Glomerular visceral epithelial cell (primary cell): Measurements from ENCODE around the gene HAP1.

Source experiments
- DNase-seq: peaks from one replicate; pipeline ENCODE4 v3.0.0-alpha.2; 2016; ENCODE audit errors: extremely low spot score

The HAP1 gene

GRCh38 chr17:41762841-41763240 lies 28.4 kb upstream of the HAP1 start:
- no peak for DNase-seq

DNA sequence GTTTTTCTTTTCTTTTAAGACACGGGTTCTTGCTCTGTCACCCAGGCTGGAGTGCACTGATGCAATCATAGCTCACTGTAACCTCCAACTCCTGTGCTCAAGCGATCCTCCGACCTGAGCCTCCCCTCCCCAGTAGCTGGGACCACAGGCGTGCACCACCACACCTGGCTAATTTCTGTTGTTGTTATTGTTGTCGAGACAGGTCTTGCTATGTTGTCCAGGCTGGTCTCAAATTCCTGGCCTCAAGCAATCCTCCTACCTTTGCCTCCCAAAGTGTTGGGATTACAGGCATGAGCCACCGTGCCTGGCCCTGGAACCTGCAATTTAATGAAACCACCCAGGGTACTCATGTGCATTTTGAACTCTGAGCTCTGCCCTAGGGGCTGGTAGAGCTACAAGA lies 27.9 kb upstream of the HAP1 start:
- DNase-seq: no peak

- DNase-seq: no peak
Measured at GRCh38 chr17:41760878-41761277, 26.4 kb upstream of the HAP1 start.

DNA sequence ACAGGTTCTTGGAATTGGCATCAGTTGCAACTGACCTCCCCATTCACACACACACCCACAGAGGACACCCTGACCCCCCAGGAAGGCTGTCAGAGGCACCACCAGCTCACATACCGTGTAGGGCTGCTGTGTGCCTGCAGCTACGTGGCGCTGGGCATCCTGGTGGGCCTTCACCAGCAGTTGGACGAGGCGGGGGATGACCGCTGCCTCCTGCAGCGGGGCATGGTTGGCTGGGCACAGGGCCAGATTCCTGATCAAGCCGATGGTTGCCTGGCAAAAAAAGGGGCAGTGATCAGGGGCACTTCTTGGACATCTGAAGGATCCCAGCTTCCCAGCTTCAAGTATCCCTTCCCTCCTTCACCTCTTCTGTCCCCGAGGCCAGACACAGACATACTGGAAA lies 24.2 kb upstream of the HAP1 start:
- no peak for DNase-seq

- no peak for DNase-seq
Measured at GRCh38 chr17:41754066-41754465, 19.6 kb upstream of the HAP1 start.

GRCh38 chr17:41751288-41751687 lies 16.8 kb upstream of the HAP1 start:
- no peak for DNase-seq

- DNase-seq: no peak
Measured at GRCh38 chr17:41750862-41751261, 16.4 kb upstream of the HAP1 start.

GRCh38 chr17:41748275-41748674 lies 13.8 kb upstream of the HAP1 start:
- no peak for DNase-seq

- no peak for DNase-seq
Measured at GRCh38 chr17:41741709-41742108, 7.3 kb upstream of the HAP1 start.

DNA sequence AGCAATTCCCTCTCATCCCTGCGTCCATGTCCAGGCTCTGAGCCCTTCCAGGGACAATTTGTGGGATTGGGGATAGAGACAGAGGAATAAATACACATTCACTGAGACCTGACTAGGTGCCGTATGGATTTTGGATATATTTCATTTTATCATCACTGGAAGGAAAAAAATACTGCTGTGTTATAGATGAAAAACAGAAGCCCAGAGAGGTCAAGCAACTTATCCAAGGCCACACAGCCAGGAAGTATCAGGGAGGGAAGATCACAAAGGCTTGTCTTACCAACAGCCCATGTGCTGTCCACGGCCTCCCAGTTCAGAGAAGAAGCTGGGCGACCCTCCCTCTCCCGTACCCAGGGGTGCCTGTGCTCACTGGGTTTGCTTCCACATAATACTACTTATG lies 6.1 kb upstream of the HAP1 start:
- no peak for DNase-seq

DNA sequence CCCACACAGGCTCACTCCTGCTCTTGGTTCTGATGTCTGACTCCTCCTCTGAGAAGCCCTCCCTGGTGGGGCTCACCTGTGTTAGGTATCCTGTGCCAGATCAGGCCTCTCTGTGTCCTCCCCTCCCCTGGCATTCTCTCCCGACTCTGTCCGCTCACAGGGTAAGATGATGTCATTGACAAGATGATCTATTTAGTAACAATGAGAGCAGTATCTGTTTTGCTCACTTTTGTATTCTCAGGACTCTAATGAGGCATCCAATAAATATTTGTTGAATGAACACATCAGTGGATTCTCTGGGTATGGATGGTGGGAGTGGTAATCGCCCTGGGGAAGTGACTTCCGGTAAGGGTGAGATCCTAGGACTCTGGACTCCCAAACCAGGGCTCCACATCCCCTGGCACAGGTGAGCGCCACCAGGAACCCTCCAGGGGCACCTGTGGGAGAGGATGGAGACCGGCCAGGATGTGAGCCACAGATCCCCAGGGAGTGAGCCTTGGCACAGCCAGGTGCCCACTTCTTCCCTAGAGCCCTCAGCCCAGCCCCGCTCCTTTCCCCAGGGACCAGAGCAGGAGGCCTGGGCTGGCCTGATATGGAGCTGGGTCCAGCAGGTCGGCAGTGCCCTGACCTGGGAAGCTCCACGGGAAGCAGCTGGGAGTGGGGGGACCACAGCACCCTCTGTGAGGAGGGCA lies 5.4 kb upstream of the HAP1 start:
- peak; percentile 42 for DNase-seq

GRCh38 chr17:41738801-41739112 lies 4.3 kb upstream of the HAP1 start:
- DNase-seq: no peak

DNA sequence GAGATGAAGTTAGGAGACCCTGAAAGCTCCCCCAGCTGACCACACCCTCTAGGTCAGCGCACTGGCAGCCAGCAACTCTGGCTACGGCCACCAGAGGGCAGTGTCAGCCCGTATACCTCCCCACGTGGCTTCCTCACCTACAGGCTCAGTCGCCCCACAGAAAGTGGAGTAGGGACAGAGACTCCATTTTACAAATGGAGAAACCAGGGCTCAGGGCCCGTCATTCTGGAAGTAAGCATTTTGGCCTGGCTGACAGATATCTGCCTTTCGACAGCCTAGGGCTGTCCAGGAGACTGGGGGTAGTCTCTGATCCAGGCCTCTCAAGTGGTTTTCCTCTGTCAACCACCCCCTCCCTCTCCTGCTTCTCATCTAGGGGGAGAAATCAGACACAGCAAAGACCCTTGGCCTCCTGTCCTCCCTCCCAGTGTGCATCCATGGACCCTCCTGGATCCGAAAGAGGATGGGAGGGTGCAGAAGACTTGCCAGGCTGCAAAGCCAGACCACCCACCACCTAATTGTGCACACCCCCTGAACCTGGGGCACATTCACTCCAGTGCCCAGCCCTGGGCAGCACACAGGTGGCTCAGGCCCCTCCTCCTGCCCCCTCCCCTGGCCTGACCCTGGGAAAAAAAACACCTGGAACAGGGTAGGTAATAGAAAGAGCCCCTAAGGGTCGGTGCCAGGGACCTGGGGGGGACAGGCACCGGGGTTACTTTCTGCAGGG lies 3.8 kb upstream of the HAP1 start:
- DNase-seq: peak; percentile 84

DNA sequence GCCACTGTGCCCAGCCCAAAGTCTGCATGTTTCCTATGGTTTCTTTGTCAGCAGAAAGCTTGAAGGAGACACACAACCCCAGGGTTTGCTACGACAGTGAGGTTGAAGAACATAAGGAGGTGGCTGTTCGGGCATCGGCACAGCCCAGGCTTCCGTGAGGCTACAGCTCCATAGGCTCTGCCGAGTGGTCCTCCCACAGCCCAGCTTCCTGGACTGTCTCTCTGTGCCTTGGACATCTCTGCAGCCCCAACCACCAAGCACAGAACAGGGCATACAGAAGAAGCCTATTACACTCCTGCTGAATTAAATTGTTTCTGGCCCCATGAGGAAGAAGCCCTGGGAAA lies 3.2 kb upstream of the HAP1 start:
- DNase-seq: no peak

DNA sequence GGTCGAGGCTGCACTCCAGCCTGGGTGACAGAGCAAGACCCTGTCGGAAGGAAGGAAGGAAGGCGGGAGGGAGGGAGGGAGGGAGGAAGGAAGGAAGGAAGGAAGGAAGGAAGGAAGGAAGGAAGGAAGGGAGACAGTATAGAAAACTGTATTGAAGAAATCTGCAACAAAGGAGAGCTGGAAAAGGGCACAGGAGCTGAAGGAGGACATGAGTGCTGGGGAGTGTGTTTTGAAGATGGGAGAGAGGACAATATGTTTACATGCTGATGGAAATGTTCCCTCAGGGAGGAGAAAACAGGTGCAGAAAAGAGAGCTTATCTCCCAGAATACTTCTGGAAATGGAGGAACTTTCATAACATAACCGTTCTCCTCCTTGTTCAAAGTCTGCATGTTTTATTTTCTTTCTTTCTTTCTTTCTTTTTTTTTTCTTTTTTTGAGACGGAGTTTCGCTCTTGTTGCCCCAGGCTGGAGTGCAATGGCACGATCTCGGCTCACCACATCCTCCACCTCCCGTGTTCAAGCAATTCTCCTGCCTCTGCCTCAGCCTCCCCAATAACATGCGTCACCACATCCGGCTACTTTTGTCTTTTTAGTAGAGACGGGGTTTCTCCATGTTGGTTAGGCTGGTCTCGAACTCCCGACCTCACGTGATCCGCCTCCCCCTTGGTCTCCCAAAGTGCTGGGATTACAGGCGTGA lies 2.7 kb upstream of the HAP1 start:
- DNase-seq: no peak

GRCh38 chr17:41735744-41736143 lies 1.3 kb upstream of the HAP1 start:
- no peak for DNase-seq

- no peak for DNase-seq
Measured at GRCh38 chr17:41734949-41735313, 488 bp upstream of the HAP1 start.

- no peak for DNase-seq
Measured at GRCh38 chr17:41733348-41734138, 900 bp downstream of the HAP1 start.

DNA sequence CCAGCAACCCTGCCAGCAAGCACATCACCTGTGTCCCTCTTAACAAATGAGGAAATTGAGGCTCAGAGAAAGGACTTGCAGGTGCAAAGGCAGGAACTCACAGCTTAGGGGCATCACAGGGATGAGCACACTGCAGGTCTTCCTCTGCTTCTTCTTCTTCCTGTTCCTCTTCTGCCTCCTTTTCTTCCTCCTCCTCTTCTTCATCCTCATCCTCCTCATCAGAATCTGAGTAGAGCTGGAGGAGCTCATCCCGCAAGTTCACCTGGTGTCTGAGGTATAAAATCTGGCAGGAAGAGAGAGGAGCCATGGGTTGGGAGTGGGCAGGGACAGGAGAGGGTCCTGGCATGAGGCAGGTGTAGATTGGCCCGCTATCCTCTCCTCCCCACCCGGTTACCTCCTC lies 2.6 kb downstream of the HAP1 start:
- DNase-seq: no peak

- no peak for DNase-seq
Measured at GRCh38 chr17:41730479-41730878, 4.0 kb downstream of the HAP1 start.

DNA sequence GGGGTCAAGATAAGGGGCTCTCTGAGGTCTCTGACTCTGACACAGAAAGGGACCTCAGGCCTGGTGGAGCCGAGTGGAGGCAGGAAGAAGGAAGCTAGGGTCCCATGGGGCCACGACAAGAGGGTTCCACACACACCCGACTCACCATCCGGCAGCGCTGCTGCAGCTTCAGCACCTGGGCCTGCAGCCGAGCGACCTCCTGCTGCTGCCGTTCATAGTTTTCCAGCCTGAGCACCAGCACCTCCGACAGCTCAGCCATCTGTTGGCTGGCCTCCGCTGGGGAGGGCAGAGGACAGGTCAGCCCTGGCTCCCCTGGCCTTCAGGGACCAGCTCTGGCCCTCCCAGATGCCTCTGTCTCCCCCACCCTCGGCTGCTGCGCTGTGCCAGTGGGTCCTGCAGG lies 6.4 kb downstream of the HAP1 start:
- DNase-seq: no peak

- DNase-seq: no peak
Measured at GRCh38 chr17:41725134-41725533, 9.3 kb downstream of the HAP1 start.
